HEK293 (cell line): ENCODE measurements around the gene ADAMTS2.

Experiments
- CTCF ChIA-PET: fragments of 350-600 bp; formaldehyde crosslinking; extraction: SDS; loops from one replicate; lab custom pipeline; 2021; ENCODE audit warnings: antibody characterized with exemption; lab: Yijun Ruan, JAX
- POLR2A ChIA-PET: fragments of 300-600 bp; formaldehyde crosslinking; extraction: SDS; loops from one replicate; lab custom pipeline; 2020; ENCODE audit warnings: antibody characterized with exemption, inconsistent platforms; lab: Yijun Ruan, JAX
- H3K27ac ChIP-seq: fragments of 200-500 bp; sonication (Bioruptor generic); 2 replicates; pipeline ENCODE4 v1.5.1; 2014; ENCODE audit warnings: low read depth, low read length, control low read depth, inconsistent platforms; ENCODE audit errors: extremely low read depth
- H3K36me3 ChIP-seq, 2 experiments: fragments of 200-500 bp in 1 of 2; sonication (Bioruptor generic) in 1 of 2; 1 replicate in 1 of 2; 2 replicates in 1 of 2; pipeline ENCODE4 v1.5.1; 2014 to 2017; ENCODE audit warnings: inconsistent platforms in 2 of 2, low read length in 2 of 2; ENCODE audit not compliant: control insufficient read depth in 2 of 2, insufficient read depth in 1 of 2
- H3K4me1 ChIP-seq: fragments of 200-500 bp; sonication (Bioruptor generic); 2 replicates; pipeline ENCODE4 v1.5.1; 2014; ENCODE audit warnings: mild to moderate bottlenecking, low read length, inconsistent platforms; ENCODE audit not compliant: control insufficient read depth, insufficient read depth
- H3K4me3 ChIP-seq: 2 replicates; pipeline ENCODE4 v1.5.1; 2011; ENCODE audit warnings: low read depth, mild to moderate bottlenecking, control low read depth, low read length, moderate library complexity
- H3K9me3 ChIP-seq: fragments of 200-500 bp; sonication (Bioruptor generic); 2 replicates; pipeline ENCODE4 v1.5.1; 2014; ENCODE audit warnings: low read depth, low read length, inconsistent platforms; ENCODE audit not compliant: control insufficient read depth, insufficient read depth
- BCL11B ChIP-seq: fragments of 450-650 bp; formaldehyde crosslinking; IDR thresholded peaks from 2 replicates; pipeline ENCODE4 v1.5.1; 2016; ENCODE audit warnings: low read depth, missing biosample characterization, missing genetic modification characterization
- GLI2 ChIP-seq: fragments of 450-650 bp; formaldehyde crosslinking; IDR thresholded peaks from 2 replicates; pipeline ENCODE4; 2017; ENCODE audit warnings: missing biosample characterization, missing genetic modification characterization, low read depth, borderline replicate concordance
- SP2 ChIP-seq: fragments of 450-650 bp; formaldehyde crosslinking; IDR thresholded peaks from 2 replicates; pipeline ENCODE4 v1.5.1; 2016; ENCODE audit warnings: missing biosample characterization, missing genetic modification characterization
- ZBTB8A ChIP-seq: fragments of 450-650 bp; formaldehyde crosslinking; IDR thresholded peaks from 2 replicates; pipeline ENCODE4 v1.5.1; 2016; ENCODE audit warnings: missing biosample characterization, missing genetic modification characterization
- ZFHX2 ChIP-seq: fragments of 450-650 bp; formaldehyde crosslinking; conservative IDR thresholded peaks from 2 replicates; pipeline ENCODE4 v1.5.1; 2016; ENCODE audit warnings: missing biosample characterization, missing genetic modification characterization
- ZNF16 ChIP-seq: fragments of 450-650 bp; formaldehyde crosslinking; IDR thresholded peaks from 2 replicates; pipeline ENCODE4 v1.5.1; 2016; ENCODE audit warnings: low read depth, missing biosample characterization, missing genetic modification characterization
- ZNF266 ChIP-seq: fragments of 450-650 bp; formaldehyde crosslinking; IDR thresholded peaks from 2 replicates; pipeline ENCODE4 v1.5.1; 2016; ENCODE audit warnings: missing biosample characterization, missing genetic modification characterization, low read depth
- ZNF529 ChIP-seq: fragments of 450-650 bp; formaldehyde crosslinking; IDR thresholded peaks from 2 replicates; pipeline ENCODE4 v1.5.1; 2017; ENCODE audit warnings: missing genetic modification characterization, missing biosample characterization; ENCODE audit not compliant: insufficient replicate concordance
- ZNF610 ChIP-seq: fragments of 450-650 bp; formaldehyde crosslinking; IDR thresholded peaks from 2 replicates; pipeline ENCODE4 v1.5.1; 2016; ENCODE audit warnings: missing biosample characterization, missing genetic modification characterization, borderline replicate concordance
- ZNF623 ChIP-seq: fragments of 450-650 bp; formaldehyde crosslinking; IDR thresholded peaks from 2 replicates; pipeline ENCODE4 v1.5.1; 2016; ENCODE audit warnings: missing biosample characterization, missing genetic modification characterization
- ZNF677 ChIP-seq: fragments of 450-650 bp; IDR thresholded peaks from 2 replicates; pipeline ENCODE4 v1.5.0; 2018; ENCODE audit warnings: missing biosample characterization, mild to moderate bottlenecking, missing genetic modification characterization, moderate library complexity
- ZXDB ChIP-seq: fragments of 450-650 bp; formaldehyde crosslinking; IDR thresholded peaks from 2 replicates; pipeline ENCODE4 v1.5.1; 2016; ENCODE audit warnings: missing biosample characterization, missing genetic modification characterization
- TF ChIP-seq, protein P1 (sequence below): fragments of 450-650 bp; formaldehyde crosslinking; IDR thresholded peaks from 2 replicates; pipeline ENCODE4 v1.5.1; 2016; ENCODE audit warnings: missing biosample characterization, missing genetic modification characterization
- TF ChIP-seq, protein P2 (sequence below): fragments of 450-650 bp; formaldehyde crosslinking; IDR thresholded peaks from 2 replicates; pipeline ENCODE4 v1.5.1; 2016; ENCODE audit warnings: missing biosample characterization, missing genetic modification characterization
- TF ChIP-seq, protein P3 (sequence below): fragments of 450-650 bp; formaldehyde crosslinking; IDR thresholded peaks from 2 replicates; pipeline ENCODE4 v1.5.1; 2016; ENCODE audit warnings: missing biosample characterization, missing genetic modification characterization
- TF ChIP-seq, protein P4 (sequence below): fragments of 450-650 bp; IDR thresholded peaks from 2 replicates; pipeline ENCODE4 v1.5.1; 2018; ENCODE audit warnings: missing biosample characterization, mild to moderate bottlenecking, missing genetic modification characterization
- TF ChIP-seq, protein P5 (sequence below): fragments of 450-650 bp; formaldehyde crosslinking; IDR thresholded peaks from 2 replicates; pipeline ENCODE4 v1.5.1; 2017; ENCODE audit warnings: missing biosample characterization, missing genetic modification characterization

ADAMTS2 gene

DNA sequence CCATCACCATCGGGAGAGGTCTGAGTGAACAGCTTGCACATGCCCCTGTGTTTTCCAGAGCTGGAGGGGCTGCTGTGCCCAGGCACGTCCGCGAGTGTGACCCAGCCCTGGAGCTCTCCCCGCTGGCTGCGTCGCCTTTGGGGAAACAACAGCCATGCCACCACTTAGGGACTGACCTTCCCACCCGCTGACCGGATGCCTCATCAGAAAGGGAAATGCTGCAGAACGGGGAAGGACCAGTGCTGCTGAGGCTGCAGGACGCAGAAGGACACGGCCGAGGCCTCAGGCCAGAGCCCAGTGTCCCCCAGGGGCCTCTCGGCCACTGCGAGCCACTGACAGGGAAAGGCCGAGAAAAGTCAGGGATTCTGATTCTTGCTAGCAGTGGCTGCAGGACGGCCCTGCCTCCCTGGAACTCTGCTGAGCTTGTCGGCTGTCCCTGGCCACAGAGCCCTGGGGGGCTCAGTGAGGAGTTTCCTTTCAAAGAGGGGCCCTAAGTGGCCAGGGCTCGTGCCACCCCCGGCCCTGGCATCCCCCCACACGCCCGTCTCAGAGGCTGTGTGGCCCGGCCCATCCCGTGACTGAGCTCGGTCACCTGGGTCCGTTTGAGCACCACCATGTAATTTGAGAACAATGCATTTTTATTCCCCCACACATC lies 154.3 kb downstream of the ADAMTS2 start:
- TF ChIP-seq ZNF16 (tag by site-specific recombination) = no peak
- TF ChIP-seq, protein P1, sequence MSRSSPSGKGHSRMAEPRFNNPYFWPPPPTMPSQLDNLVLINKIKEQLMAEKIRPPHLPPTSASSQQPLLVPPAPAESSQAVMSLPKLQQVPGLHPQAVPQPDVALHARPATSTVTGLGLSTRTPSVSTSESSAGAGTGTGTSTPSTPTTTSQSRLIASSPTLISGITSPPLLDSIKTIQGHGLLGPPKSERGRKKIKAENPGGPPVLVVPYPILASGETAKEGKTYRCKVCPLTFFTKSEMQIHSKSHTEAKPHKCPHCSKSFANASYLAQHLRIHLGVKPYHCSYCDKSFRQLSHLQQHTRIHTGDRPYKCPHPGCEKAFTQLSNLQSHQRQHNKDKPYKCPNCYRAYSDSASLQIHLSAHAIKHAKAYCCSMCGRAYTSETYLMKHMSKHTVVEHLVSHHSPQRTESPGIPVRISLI = no peak
- TF ChIP-seq, protein P2, sequence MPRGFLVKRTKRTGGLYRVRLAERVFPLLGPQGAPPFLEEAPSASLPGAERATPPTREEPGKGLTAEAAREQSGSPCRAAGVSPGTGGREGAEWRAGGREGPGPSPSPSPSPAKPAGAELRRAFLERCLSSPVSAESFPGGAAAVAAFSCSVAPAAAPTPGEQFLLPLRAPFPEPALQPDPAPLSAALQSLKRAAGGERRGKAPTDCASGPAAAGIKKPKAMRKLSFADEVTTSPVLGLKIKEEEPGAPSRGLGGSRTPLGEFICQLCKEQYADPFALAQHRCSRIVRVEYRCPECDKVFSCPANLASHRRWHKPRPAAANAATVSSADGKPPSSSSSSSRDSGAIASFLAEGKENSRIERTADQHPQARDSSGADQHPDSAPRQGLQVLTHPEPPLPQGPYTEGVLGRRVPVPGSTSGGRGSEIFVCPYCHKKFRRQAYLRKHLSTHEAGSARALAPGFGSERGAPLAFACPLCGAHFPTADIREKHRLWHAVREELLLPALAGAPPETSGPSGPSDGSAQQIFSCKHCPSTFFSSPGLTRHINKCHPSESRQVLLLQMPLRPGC = no peak
- no peak for TF ChIP-seq ZXDB (tag by site-specific recombination)
- no peak for TF ChIP-seq ZFHX2 (tag by site-specific recombination)
- TF ChIP-seq GLI2 (tag by site-specific recombination) = no peak
- TF ChIP-seq, protein P3, sequence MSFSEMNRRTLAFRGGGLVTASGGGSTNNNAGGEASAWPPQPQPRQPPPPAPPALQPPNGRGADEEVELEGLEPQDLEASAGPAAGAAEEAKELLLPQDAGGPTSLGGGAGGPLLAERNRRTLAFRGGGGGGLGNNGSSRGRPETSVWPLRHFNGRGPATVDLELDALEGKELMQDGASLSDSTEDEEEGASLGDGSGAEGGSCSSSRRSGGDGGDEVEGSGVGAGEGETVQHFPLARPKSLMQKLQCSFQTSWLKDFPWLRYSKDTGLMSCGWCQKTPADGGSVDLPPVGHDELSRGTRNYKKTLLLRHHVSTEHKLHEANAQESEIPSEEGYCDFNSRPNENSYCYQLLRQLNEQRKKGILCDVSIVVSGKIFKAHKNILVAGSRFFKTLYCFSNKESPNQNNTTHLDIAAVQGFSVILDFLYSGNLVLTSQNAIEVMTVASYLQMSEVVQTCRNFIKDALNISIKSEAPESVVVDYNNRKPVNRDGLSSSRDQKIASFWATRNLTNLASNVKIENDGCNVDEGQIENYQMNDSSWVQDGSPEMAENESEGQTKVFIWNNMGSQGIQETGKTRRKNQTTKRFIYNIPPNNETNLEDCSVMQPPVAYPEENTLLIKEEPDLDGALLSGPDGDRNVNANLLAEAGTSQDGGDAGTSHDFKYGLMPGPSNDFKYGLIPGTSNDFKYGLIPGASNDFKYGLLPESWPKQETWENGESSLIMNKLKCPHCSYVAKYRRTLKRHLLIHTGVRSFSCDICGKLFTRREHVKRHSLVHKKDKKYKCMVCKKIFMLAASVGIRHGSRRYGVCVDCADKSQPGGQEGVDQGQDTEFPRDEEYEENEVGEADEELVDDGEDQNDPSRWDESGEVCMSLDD (tag by site-specific recombination) = no peak
- TF ChIP-seq BCL11B (tag by site-specific recombination) = no peak
- TF ChIP-seq, protein P4, sequence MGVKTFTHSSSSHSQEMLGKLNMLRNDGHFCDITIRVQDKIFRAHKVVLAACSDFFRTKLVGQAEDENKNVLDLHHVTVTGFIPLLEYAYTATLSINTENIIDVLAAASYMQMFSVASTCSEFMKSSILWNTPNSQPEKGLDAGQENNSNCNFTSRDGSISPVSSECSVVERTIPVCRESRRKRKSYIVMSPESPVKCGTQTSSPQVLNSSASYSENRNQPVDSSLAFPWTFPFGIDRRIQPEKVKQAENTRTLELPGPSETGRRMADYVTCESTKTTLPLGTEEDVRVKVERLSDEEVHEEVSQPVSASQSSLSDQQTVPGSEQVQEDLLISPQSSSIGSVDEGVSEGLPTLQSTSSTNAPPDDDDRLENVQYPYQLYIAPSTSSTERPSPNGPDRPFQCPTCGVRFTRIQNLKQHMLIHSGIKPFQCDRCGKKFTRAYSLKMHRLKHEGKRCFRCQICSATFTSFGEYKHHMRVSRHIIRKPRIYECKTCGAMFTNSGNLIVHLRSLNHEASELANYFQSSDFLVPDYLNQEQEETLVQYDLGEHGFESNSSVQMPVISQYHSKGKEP (tag by site-specific recombination) = no peak
- no peak for TF ChIP-seq ZNF677 (tag by site-specific recombination)
- TF ChIP-seq ZNF610 = no peak
- TF ChIP-seq ZNF529 (tag by site-specific recombination) = no peak
- no peak for TF ChIP-seq SP2 (tag by site-specific recombination)
- TF ChIP-seq, protein P5, sequence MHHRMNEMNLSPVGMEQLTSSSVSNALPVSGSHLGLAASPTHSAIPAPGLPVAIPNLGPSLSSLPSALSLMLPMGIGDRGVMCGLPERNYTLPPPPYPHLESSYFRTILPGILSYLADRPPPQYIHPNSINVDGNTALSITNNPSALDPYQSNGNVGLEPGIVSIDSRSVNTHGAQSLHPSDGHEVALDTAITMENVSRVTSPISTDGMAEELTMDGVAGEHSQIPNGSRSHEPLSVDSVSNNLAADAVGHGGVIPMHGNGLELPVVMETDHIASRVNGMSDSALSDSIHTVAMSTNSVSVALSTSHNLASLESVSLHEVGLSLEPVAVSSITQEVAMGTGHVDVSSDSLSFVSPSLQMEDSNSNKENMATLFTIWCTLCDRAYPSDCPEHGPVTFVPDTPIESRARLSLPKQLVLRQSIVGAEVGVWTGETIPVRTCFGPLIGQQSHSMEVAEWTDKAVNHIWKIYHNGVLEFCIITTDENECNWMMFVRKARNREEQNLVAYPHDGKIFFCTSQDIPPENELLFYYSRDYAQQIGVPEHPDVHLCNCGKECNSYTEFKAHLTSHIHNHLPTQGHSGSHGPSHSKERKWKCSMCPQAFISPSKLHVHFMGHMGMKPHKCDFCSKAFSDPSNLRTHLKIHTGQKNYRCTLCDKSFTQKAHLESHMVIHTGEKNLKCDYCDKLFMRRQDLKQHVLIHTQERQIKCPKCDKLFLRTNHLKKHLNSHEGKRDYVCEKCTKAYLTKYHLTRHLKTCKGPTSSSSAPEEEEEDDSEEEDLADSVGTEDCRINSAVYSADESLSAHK (tag by site-specific recombination) = no peak
- TF ChIP-seq, all 188 proteins: peak for 0
- ChIA-PET POLR2A (no interaction called here), CTCF (no interaction called here)
- no peaks in the 10 kb centered on the region for H3K9me3 ChIP-seq
- H3K36me3 ChIP-seq = no peaks in the 10 kb centered on the region
- H3K4me3 ChIP-seq = no peak overlapping the region
- H3K4me1 ChIP-seq = no peaks in the 10 kb centered on the region
- H3K27ac ChIP-seq = no peak overlapping the region

DNA sequence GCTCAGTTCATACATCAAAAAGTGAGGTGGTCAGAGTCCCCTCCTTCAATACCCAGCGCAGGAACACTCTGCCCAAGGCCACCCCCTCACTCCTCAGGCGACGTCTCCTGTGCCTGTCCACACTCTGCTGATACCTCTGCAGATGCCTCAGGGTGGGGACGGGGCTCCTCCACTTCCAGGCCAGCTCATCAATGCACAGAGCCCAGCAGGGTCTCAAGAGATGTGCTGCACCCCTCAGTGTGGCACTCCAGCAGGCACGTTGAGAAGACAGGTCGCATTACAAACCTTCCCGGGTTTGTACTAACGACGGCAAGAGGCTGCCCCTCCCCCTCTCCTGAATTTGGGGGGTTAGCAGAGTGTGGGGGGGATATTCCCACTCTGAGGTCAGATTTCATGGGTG lies 156.6 kb downstream of the ADAMTS2 start:
- TF ChIP-seq ZNF623 (tag by site-specific recombination) (no peak), ZNF266 (tag by site-specific recombination) (no peak), ZBTB8A (no peak)
- Histone ChIP-seq H3K9me3 (no peaks in the 10 kb centered on the region), H3K4me1 (no peaks in the 10 kb centered on the region), H3K36me3 (no peaks in the 10 kb centered on the region), H3K4me3 (no peak overlapping the region), H3K27ac (no peak overlapping the region)
- POLR2A ChIA-PET = no interaction called here
- CTCF ChIA-PET = interaction anchor here (0.7 kb wide), 1 partner anchor 738 kb away, joined by 6 read pairs; no protein-coding TSS in a partner anchor
